SKM-1 (cell line): ENCODE data around the gene CCT3.
"Not testable (repeated sequence)": the region's sequence is repeated elsewhere in the genome, so short reads cannot be mapped to it uniquely, and the experiment has no call there.

Experiments used
- DNase-seq: peaks from one replicate; lab custom pipeline; 2025; ENCODE audit not compliant: unreplicated experiment; lab: John Stamatoyannopoulos, UW

Gene CCT3

GRCh38 chr1:156338180-156338976, at the start of gene CCT3, which contains the start of gene TSACC:
CCT3 (minus strand) TSS chr1:156338292; CDS start chr1:156338184, 108 bp downstream.
TSACC (plus strand) TSS chr1:156338526; CDS start chr1:156339758, 1,232 bp downstream.
- DNase-seq = peak; percentile 100

GRCh38 chr1:156387870-156388173, 49.7 kb upstream of the CCT3 start:
- no peak for DNase-seq

GRCh38 chr1:156386949-156387869, 49.1 kb upstream of the CCT3 start:
- DNase-seq = no peak

GRCh38 chr1:156386134-156386901, 48.2 kb upstream of the CCT3 start:
- no peak for DNase-seq

- peak; percentile 77 for DNase-seq
Measured at GRCh38 chr1:156385534-156386031, 47.5 kb upstream of the CCT3 start.

GRCh38 chr1:156384658-156385057, 46.6 kb upstream of the CCT3 start:
- DNase-seq = no peak

GRCh38 chr1:156384007-156384406, 45.9 kb upstream of the CCT3 start:
- no peak for DNase-seq

GRCh38 chr1:156383023-156383422, 44.9 kb upstream of the CCT3 start:
- DNase-seq = peak; percentile 50

- DNase-seq = no peak
Measured at GRCh38 chr1:156382561-156382960, 44.5 kb upstream of the CCT3 start.

GRCh38 chr1:156379420-156380165, 41.5 kb upstream of the CCT3 start:
- DNase-seq = no peak

GRCh38 chr1:156378557-156378956, 40.5 kb upstream of the CCT3 start:
- DNase-seq = no peak

- peak; percentile 47 for DNase-seq
Measured at GRCh38 chr1:156376958-156377919, 39.1 kb upstream of the CCT3 start.

- peak; percentile 58 for DNase-seq
Measured at GRCh38 chr1:156376146-156376545, 38.1 kb upstream of the CCT3 start.

GRCh38 chr1:156373546-156373945, 35.5 kb upstream of the CCT3 start:
- DNase-seq = no peak

- DNase-seq = no peak
Measured at GRCh38 chr1:156372876-156373275, 34.8 kb upstream of the CCT3 start.

- no peak for DNase-seq
Measured at GRCh38 chr1:156372265-156372586, 34.1 kb upstream of the CCT3 start.

- peak; percentile 82 for DNase-seq
Measured at GRCh38 chr1:156371553-156372264, 33.6 kb upstream of the CCT3 start.

- DNase-seq = not testable (repeated sequence)
Measured at GRCh38 chr1:156369685-156370286, 31.7 kb upstream of the CCT3 start.
